Body of pancreas (tissue), 4 donors: Measurements from ENCODE around the gene FREM1.

Experiments used
- POLR2A ChIP-seq, 3 donors: fragments of 450-650 bp; IDR thresholded peaks; one replicate each; pipeline ENCODE4 v1.6.1; 2016; ENCODE audit warnings: antibody characterized with exemption in 3 of 3, mild to moderate bottlenecking in 2 of 3
- TF ChIP-seq, protein P1 (sequence below), 7 experiments: fragments of 450-650 bp in 4 of 7; fragments of 200-600 bp in 3 of 7; sonication (generic) in 3 of 7; IDR thresholded peaks; one replicate each; pipeline ENCODE4 v1.5.1; 2016 to 2019; ENCODE audit warnings: antibody characterized with exemption in 7 of 7

DNA sequence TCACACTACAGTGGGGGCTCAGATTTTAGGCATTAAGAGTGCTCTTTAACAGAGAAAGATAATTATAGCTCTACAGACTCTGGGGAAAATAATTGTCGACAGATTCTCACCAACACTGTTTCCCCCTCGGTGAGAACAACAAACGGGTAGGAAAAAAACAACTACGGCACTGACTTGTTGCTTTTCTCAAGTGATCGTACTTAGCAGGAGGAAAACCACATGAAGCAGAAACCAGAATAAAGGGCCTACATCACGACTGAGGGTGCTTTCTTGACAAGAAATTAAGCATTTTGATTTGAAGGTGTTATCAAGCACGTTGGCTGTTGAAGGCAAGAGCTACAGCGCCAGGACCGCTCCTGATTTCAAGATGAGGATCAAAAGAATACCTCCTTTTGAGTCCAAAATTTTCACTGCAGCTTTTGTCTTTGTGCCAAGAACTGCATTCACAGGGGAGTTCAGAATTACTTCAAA, 160.5 kb downstream of the FREM1 start:
- no peak for TF ChIP-seq POLR2A (IDR thresholded peaks at IDR 0.05)
- TF ChIP-seq, protein P1, sequence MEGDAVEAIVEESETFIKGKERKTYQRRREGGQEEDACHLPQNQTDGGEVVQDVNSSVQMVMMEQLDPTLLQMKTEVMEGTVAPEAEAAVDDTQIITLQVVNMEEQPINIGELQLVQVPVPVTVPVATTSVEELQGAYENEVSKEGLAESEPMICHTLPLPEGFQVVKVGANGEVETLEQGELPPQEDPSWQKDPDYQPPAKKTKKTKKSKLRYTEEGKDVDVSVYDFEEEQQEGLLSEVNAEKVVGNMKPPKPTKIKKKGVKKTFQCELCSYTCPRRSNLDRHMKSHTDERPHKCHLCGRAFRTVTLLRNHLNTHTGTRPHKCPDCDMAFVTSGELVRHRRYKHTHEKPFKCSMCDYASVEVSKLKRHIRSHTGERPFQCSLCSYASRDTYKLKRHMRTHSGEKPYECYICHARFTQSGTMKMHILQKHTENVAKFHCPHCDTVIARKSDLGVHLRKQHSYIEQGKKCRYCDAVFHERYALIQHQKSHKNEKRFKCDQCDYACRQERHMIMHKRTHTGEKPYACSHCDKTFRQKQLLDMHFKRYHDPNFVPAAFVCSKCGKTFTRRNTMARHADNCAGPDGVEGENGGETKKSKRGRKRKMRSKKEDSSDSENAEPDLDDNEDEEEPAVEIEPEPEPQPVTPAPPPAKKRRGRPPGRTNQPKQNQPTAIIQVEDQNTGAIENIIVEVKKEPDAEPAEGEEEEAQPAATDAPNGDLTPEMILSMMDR (IDR thresholded peaks at IDR 0.05), result no peak
